ENCODE results near the gene MMP14. TPM values are rescaled to one million over a fixed set of nuclear protein-coding genes. Genes with fewer than 3 reads are reported as not detected.

MMP14 gene
- total and polyA plus RNA-seq, 9 of the 15 experiments (the other 6 are each of a cell fraction or from before 2014, with no cell fraction given), result 0.36 to 5.8 (median 1.3) TPM; not detected in 2

DNA sequence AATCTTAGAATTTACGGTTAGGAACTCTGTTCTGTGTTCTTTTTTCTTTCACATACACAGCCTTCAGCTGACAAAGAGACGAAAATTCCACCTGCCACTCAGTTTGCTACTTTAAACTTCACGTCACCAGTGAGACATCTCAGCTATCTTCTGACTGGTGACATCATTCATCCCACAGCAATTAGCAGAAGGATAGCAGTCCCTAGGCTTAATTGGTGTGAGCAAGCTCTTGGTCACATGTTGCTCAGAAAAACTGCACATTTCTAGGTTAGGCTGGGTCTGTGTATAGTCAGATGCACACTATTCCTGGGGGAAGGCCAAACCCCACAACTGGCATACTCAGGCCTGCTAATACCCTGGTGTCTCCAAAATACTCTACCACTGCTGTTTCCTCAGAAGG, 45.1 kb upstream of the MMP14 start (continued):
- TF ChIP-seq, protein P1, sequence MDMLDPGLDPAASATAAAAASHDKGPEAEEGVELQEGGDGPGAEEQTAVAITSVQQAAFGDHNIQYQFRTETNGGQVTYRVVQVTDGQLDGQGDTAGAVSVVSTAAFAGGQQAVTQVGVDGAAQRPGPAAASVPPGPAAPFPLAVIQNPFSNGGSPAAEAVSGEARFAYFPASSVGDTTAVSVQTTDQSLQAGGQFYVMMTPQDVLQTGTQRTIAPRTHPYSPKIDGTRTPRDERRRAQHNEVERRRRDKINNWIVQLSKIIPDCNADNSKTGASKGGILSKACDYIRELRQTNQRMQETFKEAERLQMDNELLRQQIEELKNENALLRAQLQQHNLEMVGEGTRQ (CRISPR knock-in tag; IDR thresholded peaks at IDR 0.05), result peak; percentile 65
- TF ChIP-seq ZNF143 (CRISPR knock-in tag; IDR thresholded peaks at IDR 0.05) (no peak), ZNF830 (CRISPR knock-in tag; IDR thresholded peaks at IDR 0.05) (no peak), JUN (IDR thresholded peaks at IDR 0.05; ENCODE audit: borderline replicate concordance, low read depth, low read length) (peak; percentile 88), JUN (CRISPR knock-in tag; IDR thresholded peaks at IDR 0.05; ENCODE audit: borderline replicate concordance) (no peak), ZHX1 (conservative IDR thresholded peaks at IDR 0.05; ENCODE audit: low read length) (no peak), ARNT (IDR thresholded peaks at IDR 0.05) (no peak), ZNF41 (CRISPR knock-in tag; conservative IDR thresholded peaks at IDR 0.05) (no peak), ZFP1 (CRISPR knock-in tag; IDR thresholded peaks at IDR 0.05) (no peak), THAP7 (CRISPR knock-in tag; IDR thresholded peaks at IDR 0.05) (no peak), ELF4 (CRISPR knock-in tag; IDR thresholded peaks at IDR 0.05) (no peak), MEIS2 (IDR thresholded peaks at IDR 0.05; ENCODE audit: partially characterized antibody) (peak; percentile 67), TAF9B (IDR thresholded peaks at IDR 0.05; ENCODE audit: partially characterized antibody) (no peak), JUND (IDR thresholded peaks at IDR 0.05; ENCODE audit: borderline replicate concordance, low read depth, low read length) (peak; percentile 88), JUND (tag; IDR thresholded peaks at IDR 0.05; ENCODE audit: borderline replicate concordance, low read depth, low read length) (peak; percentile 86), IRF9 (tag; IDR thresholded peaks at IDR 0.05) (no peak)
- TF ChIP-seq, protein P2, sequence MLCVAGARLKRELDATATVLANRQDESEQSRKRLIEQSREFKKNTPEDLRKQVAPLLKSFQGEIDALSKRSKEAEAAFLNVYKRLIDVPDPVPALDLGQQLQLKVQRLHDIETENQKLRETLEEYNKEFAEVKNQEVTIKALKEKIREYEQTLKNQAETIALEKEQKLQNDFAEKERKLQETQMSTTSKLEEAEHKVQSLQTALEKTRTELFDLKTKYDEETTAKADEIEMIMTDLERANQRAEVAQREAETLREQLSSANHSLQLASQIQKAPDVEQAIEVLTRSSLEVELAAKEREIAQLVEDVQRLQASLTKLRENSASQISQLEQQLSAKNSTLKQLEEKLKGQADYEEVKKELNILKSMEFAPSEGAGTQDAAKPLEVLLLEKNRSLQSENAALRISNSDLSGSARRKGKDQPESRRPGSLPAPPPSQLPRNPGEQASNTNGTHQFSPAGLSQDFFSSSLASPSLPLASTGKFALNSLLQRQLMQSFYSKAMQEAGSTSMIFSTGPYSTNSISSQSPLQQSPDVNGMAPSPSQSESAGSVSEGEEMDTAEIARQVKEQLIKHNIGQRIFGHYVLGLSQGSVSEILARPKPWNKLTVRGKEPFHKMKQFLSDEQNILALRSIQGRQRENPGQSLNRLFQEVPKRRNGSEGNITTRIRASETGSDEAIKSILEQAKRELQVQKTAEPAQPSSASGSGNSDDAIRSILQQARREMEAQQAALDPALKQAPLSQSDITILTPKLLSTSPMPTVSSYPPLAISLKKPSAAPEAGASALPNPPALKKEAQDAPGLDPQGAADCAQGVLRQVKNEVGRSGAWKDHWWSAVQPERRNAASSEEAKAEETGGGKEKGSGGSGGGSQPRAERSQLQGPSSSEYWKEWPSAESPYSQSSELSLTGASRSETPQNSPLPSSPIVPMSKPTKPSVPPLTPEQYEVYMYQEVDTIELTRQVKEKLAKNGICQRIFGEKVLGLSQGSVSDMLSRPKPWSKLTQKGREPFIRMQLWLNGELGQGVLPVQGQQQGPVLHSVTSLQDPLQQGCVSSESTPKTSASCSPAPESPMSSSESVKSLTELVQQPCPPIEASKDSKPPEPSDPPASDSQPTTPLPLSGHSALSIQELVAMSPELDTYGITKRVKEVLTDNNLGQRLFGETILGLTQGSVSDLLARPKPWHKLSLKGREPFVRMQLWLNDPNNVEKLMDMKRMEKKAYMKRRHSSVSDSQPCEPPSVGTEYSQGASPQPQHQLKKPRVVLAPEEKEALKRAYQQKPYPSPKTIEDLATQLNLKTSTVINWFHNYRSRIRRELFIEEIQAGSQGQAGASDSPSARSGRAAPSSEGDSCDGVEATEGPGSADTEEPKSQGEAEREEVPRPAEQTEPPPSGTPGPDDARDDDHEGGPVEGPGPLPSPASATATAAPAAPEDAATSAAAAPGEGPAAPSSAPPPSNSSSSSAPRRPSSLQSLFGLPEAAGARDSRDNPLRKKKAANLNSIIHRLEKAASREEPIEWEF (CRISPR knock-in tag; IDR thresholded peaks at IDR 0.05), result no peak

All from K562 (cell line).